ENCODE results near the gene ST6GALNAC6. TPM values are rescaled to one million over a fixed set of nuclear protein-coding genes. Genes with fewer than 3 reads are reported as not detected.
A peak's percentile ranks its signal among the peaks of the same experiment; 100 is the strongest.

Gene ST6GALNAC6
- total and polyA plus RNA-seq, 4 donors, result 28.3 to 59.8 (median 48.6) TPM

- H3K9ac ChIP-seq (ENCODE audit: insufficient read depth in 1 of 2, low read length in 2 of 2), result no peak overlapping the region
- peak in 2 of 3 donors; percentile 70 to 82 for DNase-seq
- H3K27me3 ChIP-seq (ENCODE audit: control insufficient read depth in 3 of 3, insufficient read depth in 3 of 3, low read length in 2 of 3), result no peaks in the 10 kb centered on the region
- no peak overlapping the region for H3K27ac ChIP-seq (ENCODE audit: low read depth in 1 of 2, low read length in 1 of 2)
- TF ChIP-seq CTCF (IDR thresholded peaks at IDR 0.05; ENCODE audit: control extremely low read depth, extremely low read depth), result no peak
- H3K36me3 ChIP-seq (ENCODE audit: control insufficient read depth in 4 of 4, insufficient read depth in 4 of 4, low read length in 4 of 4), result peaks cover 0 to 34% (median 15%) of the 10 kb centered on the region in 4 donors
- H3K4me3 ChIP-seq, result no peak overlapping the region
- 61 to 63% methylated on average over 3 of the region's 3 CpGs for WGBS, 2 donors
- H3K4me1 ChIP-seq (ENCODE audit: control insufficient read depth in 5 of 5, insufficient read depth in 5 of 5, low read length in 5 of 5), result peaks cover 0 to 34% (median 5%) of the 10 kb centered on the region in 5 donors
- H3K9me3 ChIP-seq (ENCODE audit: control insufficient read depth in 4 of 4, insufficient read depth in 3 of 4, low read length in 3 of 4), result no peaks in the 10 kb centered on the region
- no peak for ATAC-seq (ENCODE audit: insufficient read depth, low FRiP score)
Observed at GRCh38 chr9:127941961-127942215, 42.5 kb upstream of the ST6GALNAC6 start.

GRCh38 chr9:127941062-127941960, 41.9 kb upstream of the ST6GALNAC6 start:
- H3K9ac ChIP-seq (ENCODE audit: insufficient read depth in 1 of 2, low read length in 2 of 2), result no peak overlapping the region
- 72 to 84% methylated on average over 18 of the region's 18 CpGs for WGBS, 2 donors
- TF ChIP-seq CTCF (IDR thresholded peaks at IDR 0.05; ENCODE audit: control extremely low read depth, extremely low read depth), result no peak
- H3K4me3 ChIP-seq, result no peak overlapping the region
- no peaks in the 10 kb centered on the region for H3K9me3 ChIP-seq (ENCODE audit: control insufficient read depth in 4 of 4, insufficient read depth in 3 of 4, low read length in 3 of 4)
- H3K27ac ChIP-seq (ENCODE audit: low read depth in 1 of 2, low read length in 1 of 2), result no peak overlapping the region
- peaks cover 0 to 28% (median 15%) of the 10 kb centered on the region in 4 donors for H3K36me3 ChIP-seq (ENCODE audit: control insufficient read depth in 4 of 4, insufficient read depth in 4 of 4, low read length in 4 of 4)
- ATAC-seq (ENCODE audit: insufficient read depth, low FRiP score) (no peak), DNase-seq (peak in 1 of 3 donors; percentile 57)
- peaks cover 2 to 34% (median 8%) of the 10 kb centered on the region in 5 donors for H3K4me1 ChIP-seq (ENCODE audit: control insufficient read depth in 5 of 5, insufficient read depth in 5 of 5, low read length in 5 of 5)
- H3K27me3 ChIP-seq (ENCODE audit: control insufficient read depth in 3 of 3, insufficient read depth in 3 of 3, low read length in 2 of 3), result no peaks in the 10 kb centered on the region

- DNase-seq (no peak), ATAC-seq (ENCODE audit: insufficient read depth, low FRiP score) (no peak)
- H3K4me3 ChIP-seq, result no peak overlapping the region
- 96 to 99% methylated on average over 4 of the region's 4 CpGs for WGBS, 2 donors
- no peaks in the 10 kb centered on the region for H3K27me3 ChIP-seq (ENCODE audit: control insufficient read depth in 3 of 3, insufficient read depth in 3 of 3, low read length in 2 of 3)
- peak overlapping the region in 1 of 2 donors; percentile 21 for H3K9ac ChIP-seq (ENCODE audit: insufficient read depth in 1 of 2, low read length in 2 of 2)
- TF ChIP-seq CTCF (IDR thresholded peaks at IDR 0.05; ENCODE audit: control extremely low read depth, extremely low read depth), result no peak
- H3K36me3 ChIP-seq (ENCODE audit: control insufficient read depth in 4 of 4, insufficient read depth in 4 of 4, low read length in 4 of 4), result peaks cover 0 to 26% (median 15%) of the 10 kb centered on the region in 4 donors
- H3K9me3 ChIP-seq (ENCODE audit: control insufficient read depth in 4 of 4, insufficient read depth in 3 of 4, low read length in 3 of 4), result no peaks in the 10 kb centered on the region
- H3K27ac ChIP-seq (ENCODE audit: low read depth in 1 of 2, low read length in 1 of 2), result no peak overlapping the region
- peaks cover 2 to 36% (median 10%) of the 10 kb centered on the region in 5 donors for H3K4me1 ChIP-seq (ENCODE audit: control insufficient read depth in 5 of 5, insufficient read depth in 5 of 5, low read length in 5 of 5)
Observed at GRCh38 chr9:127940593-127940992, 41.2 kb upstream of the ST6GALNAC6 start.
